ENCODE data around the gene PCDHGB5. TPM values are rescaled to one million over a fixed set of nuclear protein-coding genes. Genes with fewer than 3 reads are reported as not detected.
"Not testable (repeated sequence)": the region's sequence is repeated elsewhere in the genome, so short reads cannot be mapped to it uniquely, and the experiment has no call there.

The PCDHGB5 gene
- 10 to 100 TPM in 3 of 4 donors, 1 to 10 TPM in 1; 9.9 to 22.4 (median 16.2) TPM for total RNA-seq

- 6 to 11% methylated on average over 21 to 26 of the region's 43 CpGs for WGBS, 2 donors
- Histone ChIP-seq H3K4me3 (peak within 1 kb of the TSS in 2 of 4 donors; percentile 8 to 30), H3K36me3 (peaks cover 0 to 13% (median 0%) of the 10 kb centered on the region in 3 donors), H3K9me3 (peaks cover 9 to 94% (median 51%) of the 10 kb centered on the region in 4 donors)
- not testable (repeated sequence) for H3K27me3 ChIP-seq; H3K4me1 ChIP-seq; DNase-seq (ENCODE audit: low spot score in 2 of 2); H3K27ac ChIP-seq
- TF ChIP-seq CTCF (IDR thresholded peaks at IDR 0.05) = peak in 4 of 5 experiments; percentile 16 to 37 (median 30)
Observed at GRCh38 chr5:141397756-141398551, at the start of gene PCDHGB5. PCDHGB5 (plus strand) TSS chr5:141397947; CDS start chr5:141398128, 181 bp downstream.

GRCh38 chr5:141349917-141350619 lies 47.7 kb upstream of the PCDHGB5 start, which contains the start of gene PCDHGB1:
PCDHGB1 (plus strand) TSS chr5:141350099; CDS start chr5:141350261, 162 bp downstream.
- Histone ChIP-seq H3K9me3 (peaks cover 4 to 99% (median 43%) of the 10 kb centered on the region in 4 donors), H3K27me3 (no peaks in the 10 kb centered on the region), H3K27ac (no peak within 1 kb of the TSS), H3K4me3 (peak within 1 kb of the TSS in 1 of 4 donors; percentile 2), H3K4me1 (no peaks in the 10 kb centered on the region), H3K36me3 (peaks cover 0 to 28% (median 0%) of the 10 kb centered on the region in 3 donors)
- TF ChIP-seq CTCF (IDR thresholded peaks at IDR 0.05) (peak in 2 of 5 experiments; percentile 8 to 10), POLR2A (IDR thresholded peaks at IDR 0.05) (no peak)
- 28 to 36% methylated on average over 29 of the region's 29 CpGs for WGBS, 2 donors
- no peak for DNase-seq (ENCODE audit: low spot score in 2 of 2)

GRCh38 chr5:141351591-141351990 lies 46.2 kb upstream of the PCDHGB5 start:
- DNase-seq (ENCODE audit: low spot score in 2 of 2) = no peak
- Histone ChIP-seq H3K4me1 (no peaks in the 10 kb centered on the region), H3K27ac (no peak overlapping the region), H3K9me3 (peaks cover 0 to 99% (median 44%) of the 10 kb centered on the region in 4 donors), H3K36me3 (peaks cover 0 to 36% (median 0%) of the 10 kb centered on the region in 3 donors), H3K4me3 (no peak overlapping the region), H3K27me3 (no peaks in the 10 kb centered on the region)
- 44 to 49% methylated on average over 6 to 8 of the region's 36 CpGs for WGBS, 2 donors
- no peak for TF ChIP-seq CTCF (IDR thresholded peaks at IDR 0.05)
- TF ChIP-seq EP300 (IDR thresholded peaks at IDR 0.05) = no peak
- no peak for TF ChIP-seq POLR2A (IDR thresholded peaks at IDR 0.05)

GRCh38 chr5:141354900-141355469 lies 42.8 kb upstream of the PCDHGB5 start, which contains the start of gene PCDHGA4:
PCDHGA4 (plus strand) TSS chr5:141355021; CDS start chr5:141355108, 87 bp downstream.
- peak within 1 kb of the TSS in 2 of 4 donors; percentile 9 to 43 for H3K4me3 ChIP-seq

More at GRCh38 chr5:141354900-141355469, 42.8 kb upstream of the PCDHGB5 start, which contains the start of gene PCDHGA4:
- Histone ChIP-seq H3K4me1 (no peaks in the 10 kb centered on the region), H3K27me3 (no peaks in the 10 kb centered on the region), H3K27ac (no peak within 1 kb of the TSS), H3K9me3 (peaks cover 0 to 99% (median 42%) of the 10 kb centered on the region in 4 donors), H3K36me3 (peaks cover 0 to 40% (median 0%) of the 10 kb centered on the region in 3 donors)
- 15 to 24% methylated on average over 29 of the region's 29 CpGs for WGBS, 2 donors
- DNase-seq (ENCODE audit: low spot score in 2 of 2) = no peak
- TF ChIP-seq POLR2A (IDR thresholded peaks at IDR 0.05) (no peak), CTCF (IDR thresholded peaks at IDR 0.05) (peak in 4 of 5 experiments; percentile 13 to 27 (median 18)), EP300 (IDR thresholded peaks at IDR 0.05) (no peak)

Measured in tibial nerve (tissue), 4 donors.